Smooth muscle cell of the coronary artery (primary cell): ENCODE data around the gene ABL2. TPM values are rescaled to one million over a fixed set of nuclear protein-coding genes. Genes with fewer than 3 reads are reported as not detected.

Source experiments
- total RNA-seq: library from RNA; depleted of rRNA; stranded (reverse); fragments of >200 nt; gene quantifications from 2 replicates; pipeline ENCODE4 v1.2.3, GENCODE V29; 2014; ENCODE audit warnings: low replicate concordance

ABL2 gene
- 33.1 and 64.2 TPM in 2 replicates for total RNA-seq

DNA sequence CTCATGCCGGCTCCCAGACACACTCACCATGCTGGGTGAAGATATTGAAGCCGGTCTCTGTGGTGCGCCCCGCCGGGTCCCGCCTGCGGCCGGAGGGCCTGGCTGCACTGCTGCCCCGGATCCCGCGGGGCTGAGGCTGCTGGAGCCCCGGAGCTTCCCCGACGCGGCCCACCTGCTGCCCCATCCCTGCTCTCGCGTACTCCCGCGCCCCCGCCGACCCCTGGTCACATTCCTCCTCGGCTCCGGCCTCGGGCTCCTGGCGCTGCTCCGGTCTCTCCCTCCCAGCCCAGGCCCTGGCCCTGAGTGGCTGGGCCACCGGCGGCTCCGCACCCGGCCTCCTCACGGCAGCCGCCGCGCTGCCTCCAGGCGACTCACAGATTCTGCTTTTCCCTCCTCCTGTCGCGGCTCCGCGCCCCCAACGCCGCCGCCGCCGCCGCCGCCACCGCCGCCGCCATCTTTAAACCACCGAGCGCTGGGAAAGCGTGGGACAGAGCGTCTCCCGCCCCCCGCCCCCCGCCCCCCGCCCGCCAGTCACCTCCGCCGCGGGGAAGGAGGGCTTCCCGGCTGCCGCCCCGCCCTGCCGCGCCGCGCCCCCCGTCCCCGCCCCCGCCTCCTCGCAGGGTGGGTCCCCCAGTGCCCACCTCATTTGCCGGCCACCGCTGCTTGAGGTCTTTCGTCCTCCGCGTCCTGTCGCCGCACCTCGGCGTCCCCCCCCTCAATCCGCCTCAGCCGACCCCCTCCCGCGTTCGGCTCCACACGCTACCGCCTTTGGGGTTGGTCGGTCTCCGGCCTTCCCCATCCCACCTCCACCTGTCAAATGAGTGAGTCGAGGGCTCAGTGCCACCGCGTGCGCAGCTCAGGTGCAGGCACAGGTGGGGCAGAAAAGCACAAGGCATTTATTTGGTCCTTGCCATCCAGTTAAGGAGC lies at the start of gene ABL2:
Gene ABL2, minus strand, starts transcription at position 464 of the 927 bp plus-strand sequence. Its CDS starts 280 bp downstream, at position 184.

DNA sequence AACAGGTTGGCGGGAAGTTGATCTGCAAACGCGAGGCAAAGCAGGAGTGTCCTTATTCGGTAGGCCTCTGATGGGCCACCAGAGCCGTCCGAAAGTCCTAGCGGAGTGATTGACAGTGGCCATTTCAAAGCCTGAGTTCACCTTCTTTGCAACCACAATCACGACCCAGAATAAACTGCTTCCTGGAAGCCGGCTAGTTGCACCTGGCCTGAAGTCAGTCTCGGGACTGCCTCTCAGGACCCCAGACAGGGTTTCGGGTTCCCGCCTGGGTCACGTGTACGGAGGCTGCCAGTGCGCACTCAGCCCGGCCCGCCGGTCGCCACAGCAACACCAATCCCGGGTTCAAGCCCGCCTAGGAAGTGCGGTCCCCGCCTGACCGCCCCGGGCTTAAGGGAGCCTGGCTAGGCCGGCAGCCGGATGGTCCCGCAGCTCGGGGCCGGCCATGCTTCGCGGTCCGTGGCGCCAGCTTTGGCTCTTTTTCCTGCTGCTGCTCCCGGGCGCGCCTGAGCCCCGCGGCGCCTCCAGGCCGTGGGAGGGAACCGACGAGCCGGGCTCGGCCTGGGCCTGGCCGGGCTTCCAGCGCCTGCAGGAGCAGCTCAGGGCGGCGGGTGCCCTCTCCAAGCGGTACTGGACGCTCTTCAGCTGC lies 147.7 kb downstream of the ABL2 start, which contains the start of gene TOR3A:
Gene TOR3A, plus strand, starts transcription at position 384 of the 646 bp plus-strand sequence. Its CDS starts 59 bp downstream, at position 443.

Other genes with a start within 250 kb of the ABL2 start
- gene FAM20B, start 203.8 kb downstream of the ABL2 start, total RNA-seq: 28.3 and 32.3 TPM in 2 replicates
- gene TOR3A, start 147.6 kb downstream of the ABL2 start, total RNA-seq: 14.5 and 30.3 TPM in 2 replicates
- gene SOAT1, start 64.1 kb upstream of the ABL2 start, total RNA-seq: 8.6 and 19.4 TPM in 2 replicates
- 0.15 and 0.47 TPM in 2 replicates for gene AXDND1, start 136.3 kb upstream of the ABL2 start, total RNA-seq